A549 (cell line): ENCODE results near the gene STEAP1. TPM values are rescaled to one million over a fixed set of nuclear protein-coding genes. Genes with fewer than 3 reads are reported as not detected.

Source experiments
- ATAC-seq, 2 experiments: fragments of 200-7000 bp in 1 of 2; fragments of >200 bp in 1 of 2; cut with Nextera tagmentation in 1 of 2; cut with Tn5 transposase in 1 of 2; 3 replicates each; pipeline versions ENCODE4 v1.8.0 to v1.9.1; 2018 to 2020; ENCODE audit warnings: mild to moderate bottlenecking in 1 of 2, moderate library complexity in 1 of 2
- CTCF ChIA-PET: fragments of 300-600 bp; sonication (Branson Sonifier 250); formaldehyde crosslinking; extraction: SDS; loops from one replicate; lab custom pipeline; 2021; ENCODE audit warnings: antibody characterized with exemption, inconsistent platforms; lab: Yijun Ruan, JAX
- POLR2A ChIA-PET: fragments of 350-600 bp; formaldehyde crosslinking; extraction: SDS; loops from one replicate; lab custom pipeline; 2021; ENCODE audit warnings: antibody characterized with exemption, inconsistent platforms; lab: Yijun Ruan, JAX
- DNase-seq, 2 experiments: peaks; one replicate each; pipeline versions ENCODE4 v3.0.0 to v3.0.0-alpha.2; 2011 to 2016; ENCODE audit warnings: low read depth in 1 of 2, low spot score in 1 of 2
- FAIRE-seq: peaks from 2 replicates; lab custom pipeline; 2011; peaks lifted over from hg19 to GRCh38; lab: Jason Lieb, UNC
- H3K27ac ChIP-seq, 2 experiments: fragments of >200 bp; sonication (Bioruptor Twin); formaldehyde crosslinking; 3 replicates each; pipeline ENCODE4 v1.5.1; 2016 to 2017
- H3K4me1 ChIP-seq: fragments of >200 bp; sonication (Bioruptor Twin); formaldehyde crosslinking; 3 replicates; pipeline ENCODE4 v1.6.1; 2016
- H3K4me2 ChIP-seq: fragments of >200 bp; sonication (Bioruptor Twin); formaldehyde crosslinking; 3 replicates; pipeline ENCODE4 v1.6.1; 2016
- H3K4me3 ChIP-seq: fragments of >200 bp; sonication (Bioruptor Twin); formaldehyde crosslinking; 3 replicates; pipeline ENCODE4 v1.5.1; 2016
- H3K9me3 ChIP-seq: fragments of >200 bp; sonication (Bioruptor Twin); formaldehyde crosslinking; 3 replicates; pipeline ENCODE4 v1.6.1; 2016
- CBX8 ChIP-seq: fragments of 200-600 bp; sonication (generic); IDR thresholded peaks from 2 replicates; pipeline ENCODE4 v1.6.1; 2016
- CHD4 ChIP-seq: fragments of 200-600 bp; sonication (generic); IDR thresholded peaks from 2 replicates; pipeline ENCODE4 v1.6.1; 2016; ENCODE audit warnings: antibody characterized with exemption, mild to moderate bottlenecking, borderline replicate concordance
- CTCF ChIP-seq: fragments of >200 bp; sonication (Bioruptor Twin); formaldehyde crosslinking; IDR thresholded peaks from 3 replicates; pipeline ENCODE4 v1.5.1; 2016
- EHF ChIP-seq: fragments of 250-450 bp; sonication (Bioruptor Pico); IDR thresholded peaks from 2 replicates; pipeline ENCODE4 v1.5.0; 2020; ENCODE audit warnings: mild to moderate bottlenecking
- EHMT2 ChIP-seq: fragments of 200-600 bp; sonication (generic); IDR thresholded peaks from 2 replicates; pipeline ENCODE4 v1.6.1; 2016; ENCODE audit warnings: antibody characterized with exemption, low read depth, mild to moderate bottlenecking, moderate library complexity
- ELK1 ChIP-seq: fragments of 150-350 bp; IDR thresholded peaks from 2 replicates; pipeline ENCODE4 v1.6.1; 2014; ENCODE audit warnings: low read depth, mild to moderate bottlenecking, low read length
- EP300 ChIP-seq, 2 experiments: fragments of >200 bp; sonication (Bioruptor Twin); formaldehyde crosslinking; IDR thresholded peaks; 2 replicates in 1 of 2; 3 replicates in 1 of 2; pipeline ENCODE4 v1.6.1; 2016 to 2017
- FOSL2 ChIP-seq, 2 experiments: fragments of 450-650 bp in 1 of 2; fragments of >200 bp in 1 of 2; sonication (Bioruptor Twin) in 1 of 2; formaldehyde crosslinking; IDR thresholded peaks; 2 replicates each; pipeline versions ENCODE4 v1.5.0 to v1.6.1; 2016 to 2020; ENCODE audit warnings: mild to moderate bottlenecking in 1 of 2, moderate library complexity in 1 of 2
- HDAC2 ChIP-seq: fragments of 200-600 bp; sonication (generic); IDR thresholded peaks from 2 replicates; pipeline ENCODE4 v1.6.1; 2016
- HES2 ChIP-seq: fragments of >200 bp; sonication (Bioruptor Twin); formaldehyde crosslinking; IDR thresholded peaks from 2 replicates; pipeline ENCODE4 v1.6.1; 2016
- HMGXB4 ChIP-seq: fragments of 250-450 bp; sonication (Bioruptor Pico); IDR thresholded peaks from 2 replicates; pipeline ENCODE4 v1.5.0; 2021; ENCODE audit warnings: mild to moderate bottlenecking, moderate library complexity, borderline replicate concordance
- HOXA7 ChIP-seq: fragments of 250-450 bp; sonication (Bioruptor Pico); IDR thresholded peaks from 2 replicates; pipeline ENCODE4 v1.5.0; 2020; ENCODE audit warnings: mild to moderate bottlenecking, moderate library complexity
- JUN ChIP-seq, 2 experiments: fragments of >200 bp; sonication (Bioruptor Twin); formaldehyde crosslinking; IDR thresholded peaks; 2 replicates in 1 of 2; 3 replicates in 1 of 2; pipeline ENCODE4 v1.6.1; 2016 to 2017
- KDM1A ChIP-seq: fragments of 200-600 bp; sonication (generic); IDR thresholded peaks from 2 replicates; pipeline ENCODE4 v1.6.1; 2016; ENCODE audit warnings: low read depth, mild to moderate bottlenecking
- MAZ ChIP-seq: fragments of 150-350 bp; IDR thresholded peaks from 2 replicates; pipeline ENCODE4 v1.6.1; 2014; ENCODE audit warnings: antibody characterized with exemption, low read depth, low read length, borderline replicate concordance
- NPAS2 ChIP-seq: fragments of 250-450 bp; sonication (Bioruptor Pico); IDR thresholded peaks from 2 replicates; pipeline ENCODE4 v1.8.0; 2022; ENCODE audit warnings: mild to moderate bottlenecking, moderate library complexity, borderline replicate concordance
- PBX3 ChIP-seq: IDR thresholded peaks from 2 replicates; pipeline ENCODE4 v1.6.1; 2012
- PHF8 ChIP-seq: fragments of 200-600 bp; sonication (generic); IDR thresholded peaks from 2 replicates; pipeline ENCODE4 v1.6.1; 2016; ENCODE audit warnings: low read depth, mild to moderate bottlenecking, antibody characterized with exemption, moderate library complexity, borderline replicate concordance
- POLR2A ChIP-seq: IDR thresholded peaks from 2 replicates; pipeline ENCODE4 v1.6.1; 2012; ENCODE audit warnings: mild to moderate bottlenecking, low read length
- POLR2AphosphoS2 ChIP-seq: conservative IDR thresholded peaks from 2 replicates; pipeline ENCODE4 v1.6.1; 2012; ENCODE audit warnings: low read length, improper control_type of control experiment, inconsistent platforms
- RFX5 ChIP-seq: fragments of 450-650 bp; IDR thresholded peaks from 2 replicates; pipeline ENCODE4 v1.7.1; 2014; ENCODE audit warnings: antibody characterized with exemption, mild to moderate bottlenecking, moderate library complexity
- SMC3 ChIP-seq: fragments of >200 bp; sonication (Bioruptor Twin); formaldehyde crosslinking; IDR thresholded peaks from 3 replicates; pipeline ENCODE4 v1.6.1; 2018; ENCODE audit warnings: inconsistent platforms
- TFCP2L1 ChIP-seq: fragments of 250-450 bp; sonication (Bioruptor Pico); IDR thresholded peaks from 2 replicates; pipeline ENCODE4 v1.5.0; 2021; ENCODE audit warnings: mild to moderate bottlenecking
- TP53 ChIP-seq: fragments of 250-450 bp; sonication (Bioruptor Pico); IDR thresholded peaks from 2 replicates; pipeline ENCODE4 v1.5.0; 2021; ENCODE audit warnings: mild to moderate bottlenecking, moderate library complexity
- ZC3H11A ChIP-seq: fragments of 450-650 bp; IDR thresholded peaks from 2 replicates; pipeline ENCODE4 v1.6.1; 2014; ENCODE audit warnings: antibody characterized with exemption, mild to moderate bottlenecking
- ZSCAN20 ChIP-seq: fragments of 250-450 bp; sonication (Bioruptor Pico); IDR thresholded peaks from 2 replicates; pipeline ENCODE4 v1.8.0; 2022; ENCODE audit warnings: mild to moderate bottlenecking, moderate library complexity
- WGBS: methylation state at CpG from one replicate; pipeline ENCODE4 v1.1.6; 2017; ENCODE audit errors: missing lambda C conversion rate; 5-methylcytosine and 5-hydroxymethylcytosine counted together
- polyA plus RNA-seq, 4 experiments: library from polyadenylated mRNA; depleted of rRNA in 3 of 4; stranded (reverse); fragments of >200 nt; fragmentation: RNase III in 1 of 4; extraction: RNeasy Plus Mini Kit Qiagen cat#74134 plus additional on column Dnase treatment in 1 of 4; gene quantifications; 2 replicates in 3 of 4; 3 replicates in 1 of 4; pipeline ENCODE4 v1.2.3, GENCODE V29; 2011 to 2017

STEAP1 gene
- polyA plus RNA-seq, 2 of the 4 experiments (the other 2 are of a cell fraction): 15.7 to 81.3 TPM

- 78% methylated on average over 2 of the region's 2 CpGs for WGBS
- Histone ChIP-seq H3K27ac (no peak overlapping the region), H3K4me1 (no peaks in the 10 kb centered on the region), H3K9me3 (no peaks in the 10 kb centered on the region), H3K4me3 (no peak overlapping the region), H3K4me2 (no peak overlapping the region)
- POLR2A ChIA-PET: no interaction called here
- CTCF ChIA-PET: no interaction called here
- ATAC-seq (no peak), FAIRE-seq (no peak), DNase-seq (no peak)
- no peak for TF ChIP-seq TP53 (CRISPR knock-in tag)
- no peak for TF ChIP-seq POLR2A
- no peak for TF ChIP-seq EHF
- TF ChIP-seq JUN (IDR thresholded peaks at IDR 0.05): no peak
- no peak for TF ChIP-seq CBX8
- no peak for TF ChIP-seq SMC3
- no peak for TF ChIP-seq EHMT2
- no peak for TF ChIP-seq HES2
- TF ChIP-seq MAZ: no peak
- no peak for TF ChIP-seq CTCF
- no peak for TF ChIP-seq RFX5
- no peak for TF ChIP-seq ELK1
- TF ChIP-seq HMGXB4: no peak
- no peak for TF ChIP-seq TFCP2L1 (CRISPR knock-in tag)
- no peak for TF ChIP-seq ZSCAN20 (CRISPR knock-in tag)
- no peak for TF ChIP-seq POLR2AphosphoS2
- TF ChIP-seq KDM1A: no peak
- TF ChIP-seq PHF8: no peak
Observed at GRCh38 chr7:90201500-90202195, 47.4 kb downstream of the STEAP1 start.

- no peaks in the 10 kb centered on the region for H3K9me3 ChIP-seq
- no peak overlapping the region for H3K4me3 ChIP-seq
- CTCF ChIA-PET: interaction anchor here (0.9 kb wide), 1 partner anchor 54 kb away, joined by 4 read pairs; the partner anchor contains the start of gene STEAP1
- ATAC-seq (no peak), DNase-seq (no peak), FAIRE-seq (no peak)
- no peak overlapping the region for H3K4me2 ChIP-seq
- POLR2A ChIA-PET: no interaction called here
- H3K4me1 ChIP-seq: peaks cover 11% of the 10 kb centered on the region; the same call in 1 of the 3 replicates
- no peak overlapping the region for H3K27ac ChIP-seq
- TF ChIP-seq RFX5: no peak
- TF ChIP-seq POLR2A: no peak
- TF ChIP-seq HOXA7 (CRISPR knock-in tag): no peak
- no peak for TF ChIP-seq ZC3H11A
- no peak for TF ChIP-seq NPAS2 (CRISPR knock-in tag)
- TF ChIP-seq EHMT2: no peak
- TF ChIP-seq PBX3: no peak
- no peak for TF ChIP-seq POLR2AphosphoS2
- no peak for TF ChIP-seq ZSCAN20 (CRISPR knock-in tag)
- TF ChIP-seq CHD4: no peak
- no peak for TF ChIP-seq FOSL2 (IDR thresholded peaks at IDR 0.05)
- no peak for TF ChIP-seq FOSL2 (CRISPR knock-in tag; IDR thresholded peaks at IDR 0.05)
- TF ChIP-seq EP300 (IDR thresholded peaks at IDR 0.05): no peak
- TF ChIP-seq HDAC2: no peak
- TF ChIP-seq JUN (IDR thresholded peaks at IDR 0.05): no peak
- no peak for TF ChIP-seq EHF
- WGBS: 86% methylated on average over 1 of the region's 1 CpG
Observed at GRCh38 chr7:90207956-90208355, 53.7 kb downstream of the STEAP1 start.
